8988T (cell line): ENCODE data around the gene LYPD8.
"Not testable (repeated sequence)": the region's sequence is repeated elsewhere in the genome, so short reads cannot be mapped to it uniquely, and the experiment has no call there.

Source experiments
- DNase-seq: peaks from one replicate; pipeline ENCODE4 v3.0.0; 2011

LYPD8 gene

DNA sequence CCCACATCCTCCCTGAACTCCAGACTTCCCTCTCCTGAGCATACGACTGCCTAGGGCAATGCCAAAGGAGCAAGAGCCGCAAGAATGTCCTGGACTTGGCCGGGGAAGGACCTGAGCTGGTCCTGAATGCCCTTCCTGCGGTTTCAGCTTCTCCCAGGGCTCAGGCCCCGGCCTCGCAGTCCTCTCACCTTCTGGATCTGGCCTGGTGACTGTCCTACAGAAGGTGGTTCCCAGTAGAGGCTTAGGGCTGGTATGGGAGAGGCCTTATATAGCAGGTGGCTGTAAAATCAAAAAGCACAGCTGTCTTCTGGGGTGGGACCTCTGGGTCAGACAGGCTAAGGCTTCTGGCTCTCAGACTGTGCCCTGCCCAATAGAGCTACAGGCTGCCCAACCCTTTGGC lies at the start of gene LYPD8:
TSS of gene LYPD8 (minus strand) at position 243 of the 400 bp plus-strand sequence. CDS start 4,678 bp downstream, outside the sequence.
- DNase-seq = no peak

GRCh38 chr1:248804771-248805681 lies 49.5 kb upstream of the LYPD8 start:
- no peak for DNase-seq

GRCh38 chr1:248803501-248803900 lies 47.9 kb upstream of the LYPD8 start:
- not testable (repeated sequence) for DNase-seq

GRCh38 chr1:248802454-248802853 lies 46.9 kb upstream of the LYPD8 start:
- no peak for DNase-seq

GRCh38 chr1:248800459-248800858 lies 44.9 kb upstream of the LYPD8 start:
- DNase-seq = no peak

GRCh38 chr1:248798791-248799190 lies 43.2 kb upstream of the LYPD8 start:
- DNase-seq = no peak

- not testable (repeated sequence) for DNase-seq
Observed at GRCh38 chr1:248794663-248795062, 39.1 kb upstream of the LYPD8 start.

GRCh38 chr1:248793592-248793991 lies 38.0 kb upstream of the LYPD8 start:
- no peak for DNase-seq

DNA sequence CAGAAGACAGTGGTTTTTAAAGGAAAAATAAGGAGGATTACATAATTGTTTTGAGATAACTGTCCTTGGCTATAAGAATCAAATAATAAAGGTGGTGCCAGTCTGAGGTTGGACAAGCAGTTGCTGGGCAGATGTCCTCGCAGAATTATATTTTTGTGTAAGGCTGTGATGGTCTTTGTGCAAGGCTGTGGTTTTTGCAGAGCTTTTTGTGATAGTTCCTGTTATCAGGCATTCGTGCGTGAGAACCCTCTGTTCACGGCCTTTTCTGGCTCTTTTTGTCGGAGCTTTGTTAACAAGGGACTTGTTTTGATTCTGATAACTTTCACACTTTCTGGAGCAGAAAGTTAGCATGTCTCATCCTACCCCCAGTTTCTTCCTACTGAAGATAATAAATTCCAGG lies 36.8 kb upstream of the LYPD8 start:
- DNase-seq = no peak

DNA sequence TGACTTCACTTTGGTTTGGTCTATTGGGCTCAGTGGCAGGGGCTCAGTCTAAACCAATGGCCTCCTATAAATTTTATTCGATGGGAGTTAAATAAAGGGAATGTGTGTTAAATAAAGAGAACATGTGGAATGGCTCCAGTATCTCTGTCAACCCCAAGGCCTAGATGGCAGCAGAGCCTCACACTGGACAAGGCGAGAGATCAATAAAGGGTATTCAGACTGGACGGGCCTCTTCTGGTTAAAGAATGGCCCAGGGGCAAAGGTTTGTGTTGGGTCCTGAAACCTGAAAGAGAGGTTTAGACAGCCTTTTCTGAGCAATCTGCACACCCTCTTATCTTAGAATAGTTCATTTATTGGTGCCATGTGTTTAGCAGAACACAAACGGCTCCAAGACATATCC lies 35.5 kb upstream of the LYPD8 start:
- no peak for DNase-seq

GRCh38 chr1:248790456-248790855 lies 34.9 kb upstream of the LYPD8 start:
- DNase-seq = no peak

DNA sequence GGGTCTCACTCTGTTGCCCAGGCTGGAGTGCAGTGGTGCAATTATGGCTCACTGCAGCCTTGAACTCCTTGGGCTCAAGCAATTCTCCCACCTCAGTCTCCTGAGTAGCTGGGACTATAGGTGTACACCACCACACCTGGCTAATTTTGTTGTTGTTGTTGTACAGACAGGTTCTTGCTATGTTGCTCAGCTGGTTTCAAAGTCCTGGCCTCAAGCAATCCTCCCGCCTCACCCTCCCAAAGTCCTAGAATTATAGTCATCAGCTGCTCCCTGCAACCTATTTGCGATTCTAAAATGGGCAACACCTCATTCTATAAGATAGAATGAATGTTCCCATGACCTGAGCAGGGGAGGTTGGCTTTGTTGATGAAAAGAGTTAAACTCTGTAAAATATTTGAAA lies 33.8 kb upstream of the LYPD8 start:
- not testable (repeated sequence) for DNase-seq

DNA sequence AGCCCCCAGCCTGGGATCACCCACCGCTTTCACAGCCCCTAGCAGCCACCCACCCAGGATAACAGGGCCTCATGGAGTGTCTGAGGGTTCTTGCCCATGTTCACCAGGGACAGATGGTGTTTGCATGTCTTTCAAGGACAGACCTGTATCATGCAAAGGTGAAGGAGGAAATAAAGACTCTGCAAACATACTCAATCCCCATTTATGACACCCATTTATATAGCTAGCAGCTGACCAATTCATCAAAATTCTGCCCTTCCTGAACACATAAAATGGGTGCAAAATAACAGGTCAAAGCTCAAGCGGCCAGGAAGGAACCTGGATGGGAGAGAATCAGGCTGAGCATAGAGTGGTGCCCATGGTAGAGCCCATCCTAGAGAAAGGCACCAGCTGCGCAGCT lies 32.8 kb upstream of the LYPD8 start:
- DNase-seq = no peak

- no peak for DNase-seq
Observed at GRCh38 chr1:248787430-248787829, 31.9 kb upstream of the LYPD8 start.

DNA sequence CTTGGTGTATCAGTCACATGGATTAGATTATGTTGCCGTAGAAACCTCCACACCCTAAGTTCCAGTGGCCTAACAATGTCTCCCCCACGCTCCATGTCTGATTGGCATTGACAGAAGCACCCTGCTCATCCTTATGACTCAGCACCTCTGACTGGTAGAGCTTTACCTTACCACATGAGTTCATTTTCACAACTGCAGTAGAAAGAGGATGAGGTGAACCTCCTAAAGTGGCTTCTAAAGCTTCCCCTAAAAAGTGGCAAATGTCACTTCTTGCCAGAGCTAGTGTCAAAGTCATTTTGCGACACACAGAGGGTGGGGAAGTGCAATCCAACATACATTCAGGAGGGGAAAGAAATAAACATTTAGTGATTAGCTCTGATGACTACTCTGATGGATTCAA lies 30.6 kb upstream of the LYPD8 start:
- DNase-seq = no peak

DNA sequence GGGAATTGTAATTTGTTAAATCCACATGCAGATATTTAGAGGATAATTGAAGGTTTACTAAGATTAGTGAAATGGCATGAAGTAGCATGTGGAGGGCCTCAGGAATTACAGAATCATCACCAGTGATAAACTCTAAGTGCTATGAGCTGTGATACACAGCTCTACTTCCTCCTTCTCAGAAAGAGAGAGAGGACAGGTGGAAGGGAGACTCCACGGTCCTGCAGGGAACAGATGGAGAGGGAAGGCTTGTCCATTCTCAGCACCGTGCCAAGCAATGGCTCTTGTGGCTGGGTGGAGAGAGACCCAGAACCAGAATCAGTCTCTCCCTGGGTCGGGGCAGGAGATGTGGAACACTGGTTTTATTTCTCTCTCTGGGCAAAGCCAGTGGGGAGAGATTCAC lies 27.8 kb upstream of the LYPD8 start:
- no peak for DNase-seq

DNA sequence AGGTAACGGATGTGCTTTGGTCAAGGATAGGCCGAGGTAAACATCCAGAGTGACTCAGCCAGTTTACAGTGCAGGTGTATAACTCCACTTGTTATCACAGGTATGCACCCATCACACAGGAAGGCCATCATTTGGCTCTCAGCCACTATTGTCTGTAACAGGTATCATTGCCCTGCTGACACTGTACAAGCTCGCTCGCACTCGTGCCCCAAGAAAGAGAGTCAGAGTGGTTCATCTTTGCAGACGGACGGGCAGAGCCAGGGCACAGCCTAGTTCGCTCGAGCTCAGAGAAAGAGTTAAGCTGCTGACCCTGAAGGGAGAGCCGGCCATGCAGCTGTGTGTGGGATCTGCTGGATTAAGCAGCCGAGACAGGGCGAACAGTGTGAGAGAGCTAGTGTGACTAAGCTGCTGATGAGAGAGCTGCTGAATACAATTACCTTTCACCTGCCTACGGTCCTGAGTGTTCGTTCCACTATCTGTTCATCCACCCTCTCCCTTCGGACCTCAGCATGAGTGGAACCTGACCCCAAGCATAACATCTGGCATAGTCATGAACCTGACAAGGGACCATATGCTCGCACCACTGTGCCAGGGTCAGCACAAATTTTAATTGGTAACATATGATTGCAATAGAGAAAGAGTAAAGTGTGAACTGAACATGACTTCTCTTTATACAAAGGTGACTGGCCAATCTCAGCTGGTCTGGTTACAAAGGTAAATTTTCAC lies 27.0 kb upstream of the LYPD8 start:
- DNase-seq = no peak

GRCh38 chr1:248779350-248779749 lies 23.8 kb upstream of the LYPD8 start:
- no peak for DNase-seq

GRCh38 chr1:248778906-248779305 lies 23.3 kb upstream of the LYPD8 start:
- DNase-seq = no peak

DNA sequence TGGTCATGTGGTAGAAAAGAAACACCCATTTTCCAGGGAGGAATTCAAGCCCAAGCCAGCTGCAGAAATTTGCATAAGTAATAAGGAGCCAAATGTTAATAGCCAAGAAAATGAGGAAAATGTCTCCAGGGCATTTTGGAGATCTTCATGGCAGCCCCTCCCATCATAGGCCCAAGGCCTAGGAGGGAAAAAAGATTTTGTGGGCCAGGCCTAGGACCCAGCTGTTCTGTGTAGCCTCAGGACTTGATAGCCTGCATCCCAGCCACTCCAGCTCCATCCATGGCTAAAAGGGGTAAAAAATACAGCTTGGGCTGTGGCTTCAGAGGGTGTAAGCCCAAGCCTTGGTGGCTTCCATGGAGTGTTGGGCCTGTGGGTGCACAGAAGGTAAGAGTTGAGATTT lies 21.4 kb upstream of the LYPD8 start:
- no peak for DNase-seq

GRCh38 chr1:248775441-248775840 lies 19.9 kb upstream of the LYPD8 start:
- DNase-seq = no peak

GRCh38 chr1:248759644-248760043 lies 4.1 kb upstream of the LYPD8 start:
- no peak for DNase-seq

DNA sequence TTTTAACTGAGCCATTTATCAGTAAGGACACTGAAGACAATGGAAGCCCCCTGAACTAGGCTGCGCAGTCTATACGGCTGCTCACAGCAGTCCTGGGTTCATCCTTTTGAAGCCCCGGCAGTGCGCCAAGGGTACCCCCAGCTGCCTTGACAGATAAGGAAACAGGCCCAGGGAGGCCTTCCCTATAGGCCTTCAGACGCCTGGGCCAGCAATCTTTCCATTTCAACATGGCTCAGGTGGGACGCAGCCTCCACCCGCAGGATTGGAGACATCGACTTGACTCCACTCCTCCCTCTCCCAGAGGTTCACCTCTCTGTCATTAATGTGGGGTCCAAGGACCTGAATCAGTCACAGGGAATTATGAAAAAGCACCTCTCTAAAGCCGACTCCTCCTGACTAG lies 2.8 kb upstream of the LYPD8 start:
- DNase-seq = no peak

GRCh38 chr1:248757784-248758195 lies 2.2 kb upstream of the LYPD8 start:
- no peak for DNase-seq
